ENCODE measurements around the gene ZNF335. TPM values are rescaled to one million over a fixed set of nuclear protein-coding genes. Genes with fewer than 3 reads are reported as not detected.
A peak's percentile ranks its signal among the peaks of the same experiment; 100 is the strongest.

ZNF335 gene
- total and polyA plus RNA-seq, 2 of the 13 experiments (the other 11 are each of a cell fraction or from before 2014, with no cell fraction given), result 9.7 to 13.7 TPM

DNA sequence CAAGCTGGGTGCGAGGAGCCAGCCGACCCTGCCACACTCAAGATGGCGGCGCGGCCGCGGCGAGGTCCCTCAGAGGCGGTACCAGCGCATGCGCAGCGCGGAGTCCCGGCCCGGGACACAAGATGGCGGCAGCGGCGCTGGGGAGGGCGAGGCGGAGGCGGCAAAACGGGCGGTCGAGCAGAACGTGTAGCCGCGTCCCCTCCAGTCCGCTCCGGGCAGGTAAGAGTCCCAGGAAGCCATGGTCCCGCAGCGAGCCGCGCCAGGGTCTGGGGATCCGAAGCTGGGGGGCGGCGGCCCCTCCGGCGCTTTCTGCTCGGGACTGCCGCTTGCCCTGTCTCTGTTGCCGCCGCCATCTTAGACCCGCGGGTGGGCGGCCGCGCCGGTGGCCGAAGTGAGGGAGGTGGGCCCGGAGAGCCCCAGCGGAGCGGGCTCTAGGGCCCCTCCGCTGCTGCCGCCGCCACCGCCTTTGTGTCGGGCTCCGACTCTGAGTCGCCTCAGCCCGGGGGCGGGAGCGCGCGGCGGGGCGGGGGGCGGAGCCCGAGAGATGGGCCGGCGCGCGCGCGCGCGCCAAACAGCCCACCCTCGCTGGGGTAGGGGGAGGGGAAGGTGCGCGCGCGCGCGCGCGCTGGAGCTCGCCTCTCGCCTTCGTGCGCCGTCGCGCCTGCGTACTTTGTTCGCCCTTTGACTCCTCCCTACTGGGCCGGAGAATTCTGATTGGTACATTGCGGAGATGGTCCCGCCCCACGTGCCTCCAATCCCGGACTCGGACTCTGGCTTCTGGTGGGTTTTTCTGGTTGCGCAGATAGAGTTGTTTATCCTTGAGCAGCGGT lies 37.2 kb downstream of the ZNF335 start, which contains the start of gene PCIF1 (continued):
- TF ChIP-seq EEA1 (CRISPR knock-in tag; IDR thresholded peaks at IDR 0.05; ENCODE audit: borderline replicate concordance) (peak; percentile 98; the same call in 1 of the 2 replicates), NFRKB (IDR thresholded peaks at IDR 0.05) (peak; percentile 97), CENPT (CRISPR knock-in tag; IDR thresholded peaks at IDR 0.05; ENCODE audit: low read depth) (peak; percentile 95), ZNF543 (CRISPR knock-in tag; IDR thresholded peaks at IDR 0.05) (no peak; the same call in 1 of the 2 replicates), ZNF557 (CRISPR knock-in tag; IDR thresholded peaks at IDR 0.05) (peak; percentile 50; the same call in 1 of the 2 replicates), ZFP82 (CRISPR knock-in tag; IDR thresholded peaks at IDR 0.05; ENCODE audit: borderline replicate concordance) (peak; percentile 58), POLR2AphosphoS5 (IDR thresholded peaks at IDR 0.05; ENCODE audit: low read depth, low read length) (peak; percentile 84), ZNF260 (CRISPR knock-in tag; IDR thresholded peaks at IDR 0.05; ENCODE audit: borderline replicate concordance, low read depth) (no peak), RAD21 (CRISPR knock-in tag; IDR thresholded peaks at IDR 0.05) (peak; percentile 90), ARHGAP35 (CRISPR knock-in tag; IDR thresholded peaks at IDR 0.05; ENCODE audit: borderline replicate concordance) (peak; percentile 86; the same call in 1 of the 2 replicates), ZNF124 (CRISPR knock-in tag; IDR thresholded peaks at IDR 0.05) (peak; percentile 82), PRPF4 (IDR thresholded peaks at IDR 0.05; ENCODE audit: low read depth, low read length, poor library complexity, severe bottlenecking) (no peak), ZNF709 (CRISPR knock-in tag; IDR thresholded peaks at IDR 0.05) (peak; percentile 98), HDAC2 (CRISPR knock-in tag; IDR thresholded peaks at IDR 0.05) (no peak; the same call in 1 of the 2 replicates), KMT2B (CRISPR knock-in tag; IDR thresholded peaks at IDR 0.05) (peak; percentile 58), U2AF1 (optimal IDR thresholded peaks at IDR 0.05; ENCODE audit: low read depth, low read length) (peak; percentile 91), MIXL1 (CRISPR knock-in tag; IDR thresholded peaks at IDR 0.05) (peak; percentile 32)
- TF ChIP-seq, protein P1, sequence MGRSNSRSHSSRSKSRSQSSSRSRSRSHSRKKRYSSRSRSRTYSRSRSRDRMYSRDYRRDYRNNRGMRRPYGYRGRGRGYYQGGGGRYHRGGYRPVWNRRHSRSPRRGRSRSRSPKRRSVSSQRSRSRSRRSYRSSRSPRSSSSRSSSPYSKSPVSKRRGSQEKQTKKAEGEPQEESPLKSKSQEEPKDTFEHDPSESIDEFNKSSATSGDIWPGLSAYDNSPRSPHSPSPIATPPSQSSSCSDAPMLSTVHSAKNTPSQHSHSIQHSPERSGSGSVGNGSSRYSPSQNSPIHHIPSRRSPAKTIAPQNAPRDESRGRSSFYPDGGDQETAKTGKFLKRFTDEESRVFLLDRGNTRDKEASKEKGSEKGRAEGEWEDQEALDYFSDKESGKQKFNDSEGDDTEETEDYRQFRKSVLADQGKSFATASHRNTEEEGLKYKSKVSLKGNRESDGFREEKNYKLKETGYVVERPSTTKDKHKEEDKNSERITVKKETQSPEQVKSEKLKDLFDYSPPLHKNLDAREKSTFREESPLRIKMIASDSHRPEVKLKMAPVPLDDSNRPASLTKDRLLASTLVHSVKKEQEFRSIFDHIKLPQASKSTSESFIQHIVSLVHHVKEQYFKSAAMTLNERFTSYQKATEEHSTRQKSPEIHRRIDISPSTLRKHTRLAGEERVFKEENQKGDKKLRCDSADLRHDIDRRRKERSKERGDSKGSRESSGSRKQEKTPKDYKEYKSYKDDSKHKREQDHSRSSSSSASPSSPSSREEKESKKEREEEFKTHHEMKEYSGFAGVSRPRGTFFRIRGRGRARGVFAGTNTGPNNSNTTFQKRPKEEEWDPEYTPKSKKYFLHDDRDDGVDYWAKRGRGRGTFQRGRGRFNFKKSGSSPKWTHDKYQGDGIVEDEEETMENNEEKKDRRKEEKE (IDR thresholded peaks at IDR 0.05), result no peak
- TF ChIP-seq, protein P2, sequence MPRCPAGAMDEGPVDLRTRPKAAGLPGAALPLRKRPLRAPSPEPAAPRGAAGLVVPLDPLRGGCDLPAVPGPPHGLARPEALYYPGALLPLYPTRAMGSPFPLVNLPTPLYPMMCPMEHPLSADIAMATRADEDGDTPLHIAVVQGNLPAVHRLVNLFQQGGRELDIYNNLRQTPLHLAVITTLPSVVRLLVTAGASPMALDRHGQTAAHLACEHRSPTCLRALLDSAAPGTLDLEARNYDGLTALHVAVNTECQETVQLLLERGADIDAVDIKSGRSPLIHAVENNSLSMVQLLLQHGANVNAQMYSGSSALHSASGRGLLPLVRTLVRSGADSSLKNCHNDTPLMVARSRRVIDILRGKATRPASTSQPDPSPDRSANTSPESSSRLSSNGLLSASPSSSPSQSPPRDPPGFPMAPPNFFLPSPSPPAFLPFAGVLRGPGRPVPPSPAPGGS (CRISPR knock-in tag; IDR thresholded peaks at IDR 0.05), result peak; percentile 87
- TF ChIP-seq, protein P3, sequence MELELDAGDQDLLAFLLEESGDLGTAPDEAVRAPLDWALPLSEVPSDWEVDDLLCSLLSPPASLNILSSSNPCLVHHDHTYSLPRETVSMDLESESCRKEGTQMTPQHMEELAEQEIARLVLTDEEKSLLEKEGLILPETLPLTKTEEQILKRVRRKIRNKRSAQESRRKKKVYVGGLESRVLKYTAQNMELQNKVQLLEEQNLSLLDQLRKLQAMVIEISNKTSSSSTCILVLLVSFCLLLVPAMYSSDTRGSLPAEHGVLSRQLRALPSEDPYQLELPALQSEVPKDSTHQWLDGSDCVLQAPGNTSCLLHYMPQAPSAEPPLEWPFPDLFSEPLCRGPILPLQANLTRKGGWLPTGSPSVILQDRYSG (CRISPR knock-in tag; IDR thresholded peaks at IDR 0.05), result peak; percentile 58; the same call in 1 of the 2 replicates
- TF ChIP-seq, protein P4, sequence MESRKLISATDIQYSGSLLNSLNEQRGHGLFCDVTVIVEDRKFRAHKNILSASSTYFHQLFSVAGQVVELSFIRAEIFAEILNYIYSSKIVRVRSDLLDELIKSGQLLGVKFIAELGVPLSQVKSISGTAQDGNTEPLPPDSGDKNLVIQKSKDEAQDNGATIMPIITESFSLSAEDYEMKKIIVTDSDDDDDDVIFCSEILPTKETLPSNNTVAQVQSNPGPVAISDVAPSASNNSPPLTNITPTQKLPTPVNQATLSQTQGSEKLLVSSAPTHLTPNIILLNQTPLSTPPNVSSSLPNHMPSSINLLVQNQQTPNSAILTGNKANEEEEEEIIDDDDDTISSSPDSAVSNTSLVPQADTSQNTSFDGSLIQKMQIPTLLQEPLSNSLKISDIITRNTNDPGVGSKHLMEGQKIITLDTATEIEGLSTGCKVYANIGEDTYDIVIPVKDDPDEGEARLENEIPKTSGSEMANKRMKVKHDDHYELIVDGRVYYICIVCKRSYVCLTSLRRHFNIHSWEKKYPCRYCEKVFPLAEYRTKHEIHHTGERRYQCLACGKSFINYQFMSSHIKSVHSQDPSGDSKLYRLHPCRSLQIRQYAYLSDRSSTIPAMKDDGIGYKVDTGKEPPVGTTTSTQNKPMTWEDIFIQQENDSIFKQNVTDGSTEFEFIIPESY (CRISPR knock-in tag; IDR thresholded peaks at IDR 0.05), result no peak; the same call in 1 of the 2 replicates
- TF ChIP-seq, protein P5, sequence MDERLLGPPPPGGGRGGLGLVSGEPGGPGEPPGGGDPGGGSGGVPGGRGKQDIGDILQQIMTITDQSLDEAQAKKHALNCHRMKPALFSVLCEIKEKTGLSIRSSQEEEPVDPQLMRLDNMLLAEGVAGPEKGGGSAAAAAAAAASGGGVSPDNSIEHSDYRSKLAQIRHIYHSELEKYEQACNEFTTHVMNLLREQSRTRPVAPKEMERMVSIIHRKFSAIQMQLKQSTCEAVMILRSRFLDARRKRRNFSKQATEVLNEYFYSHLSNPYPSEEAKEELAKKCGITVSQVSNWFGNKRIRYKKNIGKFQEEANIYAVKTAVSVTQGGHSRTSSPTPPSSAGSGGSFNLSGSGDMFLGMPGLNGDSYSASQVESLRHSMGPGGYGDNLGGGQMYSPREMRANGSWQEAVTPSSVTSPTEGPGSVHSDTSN (CRISPR knock-in tag; IDR thresholded peaks at IDR 0.05), result no peak

Data from HepG2 (cell line).